ENCODE data around the gene OOSP3.

GRCh38 chr11:59923813-59924212, 45.2 kb downstream of the OOSP3 start:
- no peak for TF ChIP-seq POLR2AphosphoS5 (IDR thresholded peaks at IDR 0.05; ENCODE audit: low read depth, low read length)
- TF ChIP-seq REST (IDR thresholded peaks at IDR 0.05; ENCODE audit: insufficient read depth in 1 of 2, low read depth in 2 of 2, low read length in 2 of 2): no peak
- TF ChIP-seq SIN3A (IDR thresholded peaks at IDR 0.05; ENCODE audit: borderline replicate concordance, insufficient read depth, low read length): no peak
